OCI-LY3 (cell line): ENCODE results near the gene ZBTB44.

Source experiments
- CTCF ChIP-seq: fragments of 200-600, 300-600 bp; sonication (generic); IDR thresholded peaks from 2 replicates; pipeline ENCODE4 v1.5.1; 2014; ENCODE audit warnings: antibody characterized with exemption, low read length, low read depth
- EZH2phosphoT487 ChIP-seq: fragments of 200-600 bp; shearing (Covaris generic); IDR thresholded peaks from 2 replicates; pipeline ENCODE4 v1.6.1; 2018; ENCODE audit warnings: antibody characterized with exemption, mixed run types, low read depth

- TF ChIP-seq CTCF (peak; percentile 38), EZH2phosphoT487 (no peak)
Observed at GRCh38 chr11:130315354-130315970, 745 bp upstream of the ZBTB44 start.
